Jurkat, Clone E6-1 (cell line): ENCODE results near the gene FLT1.

Experiments used
- DNase-seq: peaks from one replicate; pipeline ENCODE4 v3.0.0-alpha.2; 2011; ENCODE audit warnings: low read depth, low spot score
- H3K4me3 ChIP-seq: 2 replicates; pipeline ENCODE4 v1.5.1; 2011; ENCODE audit warnings: mild to moderate bottlenecking, low read length, control low read depth, moderate library complexity

The FLT1 gene

GRCh38 chr13:28492569-28493367, 2.2 kb downstream of the FLT1 start:
- H3K4me3 ChIP-seq, result peak overlapping the region; percentile 21
- peak; percentile 96 for DNase-seq

- no peak for DNase-seq
- H3K4me3 ChIP-seq, result no peak overlapping the region
Observed at GRCh38 chr13:28490061-28490460, 4.9 kb downstream of the FLT1 start.

GRCh38 chr13:28489524-28489931, 5.4 kb downstream of the FLT1 start:
- H3K4me3 ChIP-seq, result no peak overlapping the region
- peak; percentile 47 for DNase-seq

- H3K4me3 ChIP-seq, result no peak overlapping the region
- DNase-seq, result no peak
Observed at GRCh38 chr13:28488376-28489005, 6.4 kb downstream of the FLT1 start.

GRCh38 chr13:28485996-28486543, 8.9 kb downstream of the FLT1 start:
- no peak for DNase-seq
- H3K4me3 ChIP-seq, result no peak overlapping the region

GRCh38 chr13:28485551-28485950, 9.4 kb downstream of the FLT1 start:
- DNase-seq, result no peak

GRCh38 chr13:28485097-28485496, 9.8 kb downstream of the FLT1 start:
- H3K4me3 ChIP-seq, result no peak overlapping the region
- DNase-seq, result no peak

More at GRCh38 chr13:28485551-28485950, 9.4 kb downstream of the FLT1 start:
- H3K4me3 ChIP-seq, result no peak overlapping the region

- H3K4me3 ChIP-seq, result no peak overlapping the region
- no peak for DNase-seq
Observed at GRCh38 chr13:28483313-28483931, 11.5 kb downstream of the FLT1 start.

- no peak overlapping the region for H3K4me3 ChIP-seq
- DNase-seq, result no peak
Observed at GRCh38 chr13:28479005-28479404, 15.9 kb downstream of the FLT1 start.

GRCh38 chr13:28478127-28478526, 16.8 kb downstream of the FLT1 start:
- no peak for DNase-seq

GRCh38 chr13:28477709-28477973, 17.3 kb downstream of the FLT1 start:
- H3K4me3 ChIP-seq, result no peak overlapping the region
- DNase-seq, result no peak

More at GRCh38 chr13:28478127-28478526, 16.8 kb downstream of the FLT1 start:
- H3K4me3 ChIP-seq, result no peak overlapping the region

GRCh38 chr13:28476919-28477708, 17.8 kb downstream of the FLT1 start:
- no peak for DNase-seq
- H3K4me3 ChIP-seq, result no peak overlapping the region

GRCh38 chr13:28475916-28476725, 18.8 kb downstream of the FLT1 start:
- no peak for DNase-seq
- no peak overlapping the region for H3K4me3 ChIP-seq

GRCh38 chr13:28474491-28475134, 20.3 kb downstream of the FLT1 start:
- DNase-seq, result no peak
- H3K4me3 ChIP-seq, result no peak overlapping the region

- H3K4me3 ChIP-seq, result no peak overlapping the region
- no peak for DNase-seq
Observed at GRCh38 chr13:28473044-28473443, 21.9 kb downstream of the FLT1 start.

GRCh38 chr13:28471421-28471820, 23.5 kb downstream of the FLT1 start:
- H3K4me3 ChIP-seq, result no peak overlapping the region

GRCh38 chr13:28470296-28470695, 24.6 kb downstream of the FLT1 start:
- peak; percentile 89 for DNase-seq
- H3K4me3 ChIP-seq, result no peak overlapping the region

More at GRCh38 chr13:28471421-28471820, 23.5 kb downstream of the FLT1 start:
- DNase-seq, result no peak

- no peak for DNase-seq
- no peak overlapping the region for H3K4me3 ChIP-seq
Observed at GRCh38 chr13:28469316-28469715, 25.6 kb downstream of the FLT1 start.
